Neuron (in vitro differentiated cells): Measurements from ENCODE around the gene UBA1.
A peak's percentile ranks its signal among the peaks of the same experiment; 100 is the strongest.

Source experiments
- H2AFZ ChIP-seq: one replicate; pipeline ENCODE4 v1.6.1; 2013; ENCODE audit warnings: low read depth, mild to moderate bottlenecking, inconsistent platforms, low read length, moderate library complexity
- H3K27me3 ChIP-seq: one replicate; pipeline ENCODE4 v1.6.1; 2013; ENCODE audit warnings: low read length; ENCODE audit not compliant: insufficient read depth
- H3K36me3 ChIP-seq: one replicate; pipeline ENCODE4 v1.6.1; 2013; ENCODE audit warnings: low read length; ENCODE audit not compliant: insufficient read depth
- H3K4me1 ChIP-seq: one replicate; pipeline ENCODE4 v1.6.1; 2013; ENCODE audit warnings: low read length; ENCODE audit not compliant: insufficient read depth
- H3K4me3 ChIP-seq: 2 replicates; pipeline ENCODE4 v1.5.1; 2013; ENCODE audit warnings: mild to moderate bottlenecking, low read length, moderate library complexity
- H3K9me3 ChIP-seq: one replicate; pipeline ENCODE4 v1.6.1; 2013; ENCODE audit warnings: low read length

Gene UBA1

DNA sequence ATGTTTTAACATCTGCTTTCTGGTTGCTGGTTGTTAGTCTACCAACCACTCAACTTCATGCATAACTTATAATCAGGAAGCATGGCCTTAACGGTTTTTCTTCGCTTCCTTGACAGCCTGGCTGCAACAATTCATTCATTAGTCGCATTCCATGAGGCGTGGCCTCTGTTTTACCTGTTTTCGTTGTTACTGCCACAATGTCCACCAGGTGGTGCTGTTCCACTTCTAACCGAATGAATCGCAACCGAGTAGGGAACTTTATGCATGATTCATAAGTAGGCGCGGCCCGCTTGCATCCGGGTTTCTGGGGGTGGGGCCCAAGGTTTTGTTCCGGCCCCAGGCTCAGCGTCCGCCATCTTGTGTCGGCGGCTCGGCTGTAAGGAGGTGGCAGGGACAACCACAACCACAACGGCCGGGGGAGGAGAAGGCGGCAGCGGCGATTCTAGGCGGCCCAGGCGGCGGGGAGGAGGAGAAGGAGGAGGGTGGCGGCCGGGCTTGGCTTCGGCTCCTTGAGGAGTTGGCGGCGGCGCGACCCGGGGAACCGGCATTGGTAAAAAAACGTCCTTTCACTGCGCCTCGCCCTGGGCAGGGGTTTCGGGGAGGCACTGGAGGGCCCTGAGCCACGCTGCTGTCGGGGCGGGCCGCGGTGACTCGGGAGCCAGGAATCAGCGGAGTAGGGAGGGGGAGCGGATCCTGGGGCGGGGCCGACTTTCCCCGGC lies at the start of gene UBA1:
Gene UBA1 (plus strand): TSS at position 355 of the 719 bp plus-strand sequence. CDS start 4,974 bp downstream, outside the sequence.
- peak within 1 kb of the TSS; percentile 50 for H2AFZ ChIP-seq
- peaks cover 32% of the 10 kb centered on the region for H3K36me3 ChIP-seq
- no peaks in the 10 kb centered on the region for H3K27me3 ChIP-seq
- H3K4me3 ChIP-seq: peak within 1 kb of the TSS; percentile 80
- no peaks in the 10 kb centered on the region for H3K9me3 ChIP-seq
- peaks cover 34% of the 10 kb centered on the region for H3K4me1 ChIP-seq

GRCh38 chrX:47143894-47144625 lies 49.6 kb upstream of the UBA1 start:
- Histone ChIP-seq H2AFZ (no peak overlapping the region), H3K9me3 (peaks cover 3% of the 10 kb centered on the region), H3K4me1 (peaks cover 20% of the 10 kb centered on the region), H3K36me3 (peaks cover 19% of the 10 kb centered on the region), H3K4me3 (peak overlapping the region; percentile 95), H3K27me3 (peaks cover 5% of the 10 kb centered on the region)

GRCh38 chrX:47144626-47145394 lies 48.8 kb upstream of the UBA1 start, which contains the start of the genes NDUFB11 and RBM10:
NDUFB11 (minus strand) TSS chrX:47144702; CDS start chrX:47144679, 23 bp downstream.
RBM10 (plus strand) TSS chrX:47145221; CDS start chrX:47147482, 2,261 bp downstream.
- H3K4me1 ChIP-seq: peaks cover 20% of the 10 kb centered on the region
- peaks cover 5% of the 10 kb centered on the region for H3K27me3 ChIP-seq
- H3K9me3 ChIP-seq: peaks cover 6% of the 10 kb centered on the region
- peak within 1 kb of the TSS; percentile 95 for H3K4me3 ChIP-seq
- H3K36me3 ChIP-seq: peaks cover 18% of the 10 kb centered on the region
- H2AFZ ChIP-seq: no peak within 1 kb of the TSS

DNA sequence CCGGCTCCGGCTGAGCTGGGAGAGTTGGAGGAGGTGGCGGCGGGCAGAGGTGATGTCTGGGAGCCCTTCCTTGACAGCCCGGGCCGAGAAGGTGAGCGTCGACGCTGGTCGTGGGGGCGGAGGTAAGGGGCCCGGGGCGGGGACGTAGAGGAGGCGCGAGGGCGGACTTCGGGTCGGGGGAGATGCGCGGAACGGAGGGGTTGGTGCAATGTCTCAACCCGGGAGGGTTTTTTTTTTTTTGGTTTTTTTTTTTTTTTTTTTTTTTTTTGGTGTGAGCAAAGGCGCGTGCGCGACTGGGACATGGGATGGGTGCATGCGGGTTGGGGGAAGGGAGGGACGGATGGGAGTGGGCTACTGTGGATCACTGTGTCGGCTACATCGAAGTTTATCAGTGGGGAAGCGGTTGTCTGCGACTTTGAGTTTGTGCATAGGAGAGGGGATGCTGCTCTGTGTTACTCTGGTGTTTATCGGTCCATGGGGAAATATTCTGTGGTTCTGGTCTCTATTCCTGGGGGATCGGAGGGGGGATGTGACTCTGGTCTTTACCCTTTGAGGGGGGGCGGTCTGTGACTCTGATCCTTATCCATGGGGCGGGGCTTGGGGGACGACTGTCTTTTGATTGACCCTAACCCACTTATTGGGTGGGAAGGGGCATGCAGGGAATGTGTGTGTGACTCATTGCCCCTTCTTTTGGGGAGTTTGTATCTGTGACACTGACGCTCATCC lies 48.1 kb upstream of the UBA1 start:
- H3K4me3 ChIP-seq: peak overlapping the region; percentile 95
- H3K9me3 ChIP-seq: peaks cover 6% of the 10 kb centered on the region
- peaks cover 20% of the 10 kb centered on the region for H3K36me3 ChIP-seq
- H3K27me3 ChIP-seq: peaks cover 5% of the 10 kb centered on the region
- peaks cover 20% of the 10 kb centered on the region for H3K4me1 ChIP-seq
- H2AFZ ChIP-seq: no peak overlapping the region

DNA sequence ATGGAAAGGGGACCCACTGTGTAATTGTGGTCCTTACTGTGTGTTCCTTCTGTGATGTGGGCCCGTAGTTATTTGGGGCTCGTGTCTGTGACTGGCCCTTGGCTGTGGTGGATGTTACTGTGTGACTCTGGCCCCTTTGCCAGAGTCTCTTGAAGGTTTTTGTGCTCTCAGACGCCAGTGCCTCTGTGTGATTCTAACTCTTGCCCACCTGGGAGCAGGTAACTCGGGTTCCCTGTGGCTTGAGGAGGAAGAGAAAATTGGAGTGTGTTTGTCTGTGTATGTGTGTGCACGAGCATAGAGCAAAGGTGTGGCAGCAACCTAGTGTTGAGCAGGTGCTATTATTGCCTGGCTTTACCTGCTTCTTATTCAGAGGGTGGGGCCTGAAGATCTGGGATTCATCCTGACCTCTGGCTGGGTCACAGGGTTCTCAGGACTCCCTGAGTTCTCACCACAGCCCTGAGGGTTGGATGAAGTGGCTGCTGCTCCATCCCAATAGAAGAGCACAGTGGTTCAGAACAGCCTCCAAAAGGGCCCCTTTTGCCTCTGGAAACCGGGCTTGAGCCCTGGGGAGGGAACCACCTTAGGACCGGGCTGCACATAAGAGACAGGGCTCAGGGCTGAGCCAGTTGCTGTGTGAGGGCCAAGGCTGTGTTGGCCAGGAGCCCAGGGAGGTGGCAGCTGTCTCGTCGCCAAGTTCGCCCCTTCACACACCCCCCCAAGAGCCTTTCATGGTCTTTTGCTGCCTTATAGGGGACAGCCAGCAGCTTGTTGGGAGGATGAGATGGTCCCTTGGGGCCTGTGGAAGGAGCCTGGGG lies 47.3 kb upstream of the UBA1 start:
- Histone ChIP-seq H3K4me1 (peaks cover 20% of the 10 kb centered on the region), H3K36me3 (peaks cover 23% of the 10 kb centered on the region), H3K4me3 (peak overlapping the region; percentile 95), H3K9me3 (peaks cover 6% of the 10 kb centered on the region), H2AFZ (no peak overlapping the region), H3K27me3 (peaks cover 5% of the 10 kb centered on the region)

DNA sequence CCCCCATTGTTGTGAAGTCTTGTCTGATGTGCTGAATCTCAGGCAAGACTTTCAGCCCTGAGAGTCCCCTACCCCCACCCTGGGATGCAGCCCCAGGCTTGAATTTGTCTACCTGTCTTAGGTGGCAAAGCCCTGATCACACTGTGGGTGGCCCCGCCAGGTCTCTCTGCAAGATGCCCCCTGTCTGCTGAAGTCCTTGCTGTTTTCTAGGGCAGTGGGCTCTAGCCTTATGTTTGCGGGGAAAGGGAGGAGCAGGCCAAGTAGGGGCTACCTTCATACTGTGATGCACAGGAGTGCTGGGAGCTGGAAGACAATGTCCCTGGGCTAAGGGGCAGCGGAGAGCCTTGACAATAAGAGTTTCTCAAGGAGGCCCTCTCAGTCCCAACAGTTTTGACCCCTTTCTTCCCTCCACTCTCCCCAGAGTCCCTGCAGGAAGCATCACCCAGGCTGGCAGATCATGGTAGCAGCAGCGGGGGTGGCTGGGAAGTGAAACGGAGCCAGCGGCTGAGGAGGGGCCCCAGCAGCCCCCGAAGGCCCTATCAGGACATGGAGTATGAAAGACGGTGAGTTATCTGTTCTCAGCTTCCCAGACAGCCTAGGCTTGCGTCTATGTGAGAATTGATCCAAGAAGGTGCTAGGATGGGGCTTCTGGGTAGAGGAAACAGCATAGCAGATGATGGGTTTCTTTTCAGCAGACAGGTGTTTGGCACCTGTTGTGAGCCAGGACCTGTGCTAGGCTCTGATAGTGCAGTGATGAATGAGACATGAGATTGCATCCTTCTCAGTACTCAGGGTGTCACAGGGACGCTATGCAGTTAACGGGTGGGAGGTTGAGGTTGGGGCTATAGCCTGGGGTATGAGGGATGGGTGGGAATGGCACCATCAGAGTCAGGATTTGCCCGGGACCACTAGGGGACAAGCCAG lies 46.4 kb upstream of the UBA1 start:
- H3K4me3 ChIP-seq: peak overlapping the region; percentile 95
- peaks cover 20% of the 10 kb centered on the region for H3K4me1 ChIP-seq
- H3K36me3 ChIP-seq: peaks cover 21% of the 10 kb centered on the region
- no peak overlapping the region for H2AFZ ChIP-seq
- H3K9me3 ChIP-seq: peaks cover 6% of the 10 kb centered on the region
- H3K27me3 ChIP-seq: peaks cover 5% of the 10 kb centered on the region

GRCh38 chrX:47148946-47149345 lies 44.7 kb upstream of the UBA1 start:
- peaks cover 12% of the 10 kb centered on the region for H3K4me1 ChIP-seq
- H3K4me3 ChIP-seq: no peak overlapping the region
- H3K27me3 ChIP-seq: peaks cover 3% of the 10 kb centered on the region
- no peak overlapping the region for H2AFZ ChIP-seq
- H3K9me3 ChIP-seq: peaks cover 6% of the 10 kb centered on the region
- H3K36me3 ChIP-seq: peaks cover 19% of the 10 kb centered on the region

- H3K27me3 ChIP-seq: peaks cover 3% of the 10 kb centered on the region
- peaks cover 24% of the 10 kb centered on the region for H3K36me3 ChIP-seq
- H3K9me3 ChIP-seq: peaks cover 6% of the 10 kb centered on the region
- peaks cover 9% of the 10 kb centered on the region for H3K4me1 ChIP-seq
- no peak overlapping the region for H3K4me3 ChIP-seq
- no peak overlapping the region for H2AFZ ChIP-seq
Observed at GRCh38 chrX:47151435-47151834, 42.2 kb upstream of the UBA1 start.

DNA sequence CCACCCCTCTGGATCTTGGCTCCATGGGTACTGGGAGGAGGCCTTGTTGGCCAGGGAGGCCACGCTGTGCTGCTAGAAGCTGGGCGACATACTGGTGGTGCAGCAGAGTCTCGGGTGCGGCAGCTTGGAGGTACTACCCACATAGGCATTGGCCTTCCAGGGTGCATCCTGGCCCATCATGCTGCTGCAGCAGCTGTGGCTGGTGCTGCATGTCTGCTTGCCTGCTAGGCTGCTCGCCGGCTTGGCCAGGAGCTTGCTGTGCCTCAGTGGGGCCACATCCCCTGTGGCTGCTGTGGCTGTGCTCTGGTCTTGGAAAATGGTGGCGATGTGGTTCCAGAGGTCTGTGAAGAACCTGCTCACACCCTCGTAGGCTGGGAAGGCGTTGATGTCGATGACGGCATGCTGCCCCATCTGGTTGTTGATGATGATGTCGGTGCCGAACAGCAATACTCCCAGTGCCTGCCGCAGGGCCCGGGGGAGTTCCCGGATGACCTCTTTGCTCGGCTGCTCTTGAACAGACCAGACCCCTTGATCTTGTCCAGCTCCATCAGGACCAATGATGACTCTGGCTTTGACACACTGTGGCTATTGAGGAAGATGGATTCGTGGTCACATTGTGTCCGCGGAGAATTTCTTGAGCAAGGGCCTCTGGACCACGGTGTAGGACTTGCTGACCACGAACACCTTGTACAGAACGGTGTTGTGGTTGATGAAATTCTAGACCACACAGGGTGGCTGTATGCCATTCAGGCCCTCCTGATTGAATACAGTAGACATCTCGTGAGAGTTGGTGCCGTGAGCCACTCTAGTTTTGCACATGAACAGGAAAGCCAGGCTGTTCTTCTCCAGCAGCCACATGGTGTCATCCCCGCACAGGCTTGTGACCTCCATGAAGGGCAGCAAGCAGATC lies 36.8 kb upstream of the UBA1 start:
- no peak overlapping the region for H2AFZ ChIP-seq
- H3K9me3 ChIP-seq: peaks cover 17% of the 10 kb centered on the region
- peaks cover 25% of the 10 kb centered on the region for H3K36me3 ChIP-seq
- H3K27me3 ChIP-seq: no peaks in the 10 kb centered on the region
- H3K4me1 ChIP-seq: no peaks in the 10 kb centered on the region
- H3K4me3 ChIP-seq: no peak overlapping the region

DNA sequence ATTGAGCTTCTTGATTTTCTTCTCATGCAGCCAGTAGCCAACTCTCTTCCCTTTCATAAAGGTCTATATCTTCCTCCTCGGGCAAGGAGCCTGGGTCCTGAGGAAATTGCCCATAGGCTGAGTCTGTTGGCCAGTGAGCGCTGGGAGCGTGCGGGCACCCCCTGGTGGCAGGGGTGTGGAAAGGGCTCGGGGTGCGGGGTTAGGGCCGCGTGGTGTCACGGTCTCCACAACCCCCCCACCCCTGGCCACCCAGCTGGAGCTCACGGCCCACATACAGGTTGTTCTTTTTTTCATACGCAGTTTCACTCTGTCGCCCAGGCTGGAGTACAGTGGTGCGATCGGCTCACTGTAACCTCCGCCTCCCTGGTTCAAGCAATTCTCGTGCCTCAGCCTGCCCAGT lies 35.5 kb upstream of the UBA1 start:
- H2AFZ ChIP-seq: no peak overlapping the region
- H3K36me3 ChIP-seq: peaks cover 25% of the 10 kb centered on the region
- peaks cover 17% of the 10 kb centered on the region for H3K9me3 ChIP-seq
- H3K4me1 ChIP-seq: no peaks in the 10 kb centered on the region
- no peak overlapping the region for H3K4me3 ChIP-seq
- no peaks in the 10 kb centered on the region for H3K27me3 ChIP-seq
